ENCODE data around the gene FLVCR2. TPM values are rescaled to one million over a fixed set of nuclear protein-coding genes. Genes with fewer than 3 reads are reported as not detected.

Gene FLVCR2
- total and polyA plus RNA-seq, 8 donors = 4.3 to 30.9 (median 7.9) TPM

DNA sequence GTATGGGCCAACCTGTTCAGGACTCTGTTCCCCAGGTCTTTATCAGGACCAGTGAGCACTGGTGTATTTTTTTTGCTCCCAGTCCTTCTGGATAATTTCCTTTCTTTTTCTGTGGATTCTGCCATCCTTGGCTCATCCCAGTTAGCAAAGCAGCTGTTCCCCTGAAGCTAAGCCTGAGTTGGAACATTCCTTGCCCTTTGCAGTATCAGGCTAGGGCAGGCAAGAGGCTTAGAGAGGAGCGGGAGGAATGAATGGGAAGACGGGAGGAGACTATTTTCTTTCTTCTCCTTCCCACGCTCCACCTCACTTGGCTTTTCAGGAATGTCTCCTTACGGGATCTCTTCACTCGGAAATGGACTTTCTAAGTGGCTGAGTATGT, 53.0 kb downstream of the FLVCR2 start:
- ATAC-seq (no peak), DNase-seq (no peak)
- TF ChIP-seq, protein P1, sequence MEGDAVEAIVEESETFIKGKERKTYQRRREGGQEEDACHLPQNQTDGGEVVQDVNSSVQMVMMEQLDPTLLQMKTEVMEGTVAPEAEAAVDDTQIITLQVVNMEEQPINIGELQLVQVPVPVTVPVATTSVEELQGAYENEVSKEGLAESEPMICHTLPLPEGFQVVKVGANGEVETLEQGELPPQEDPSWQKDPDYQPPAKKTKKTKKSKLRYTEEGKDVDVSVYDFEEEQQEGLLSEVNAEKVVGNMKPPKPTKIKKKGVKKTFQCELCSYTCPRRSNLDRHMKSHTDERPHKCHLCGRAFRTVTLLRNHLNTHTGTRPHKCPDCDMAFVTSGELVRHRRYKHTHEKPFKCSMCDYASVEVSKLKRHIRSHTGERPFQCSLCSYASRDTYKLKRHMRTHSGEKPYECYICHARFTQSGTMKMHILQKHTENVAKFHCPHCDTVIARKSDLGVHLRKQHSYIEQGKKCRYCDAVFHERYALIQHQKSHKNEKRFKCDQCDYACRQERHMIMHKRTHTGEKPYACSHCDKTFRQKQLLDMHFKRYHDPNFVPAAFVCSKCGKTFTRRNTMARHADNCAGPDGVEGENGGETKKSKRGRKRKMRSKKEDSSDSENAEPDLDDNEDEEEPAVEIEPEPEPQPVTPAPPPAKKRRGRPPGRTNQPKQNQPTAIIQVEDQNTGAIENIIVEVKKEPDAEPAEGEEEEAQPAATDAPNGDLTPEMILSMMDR (IDR thresholded peaks at IDR 0.05) = no peak
- intact Hi-C loops (cut with DNase I) = no loop called here
- Histone ChIP-seq H3K4me1 (peaks cover 0 to 5% of the 10 kb centered on the region in 2 donors), H3K27me3 (no peaks in the 10 kb centered on the region), H3K36me3 (peaks cover 0 to 17% of the 10 kb centered on the region in 2 donors), H3K4me3 (no peak overlapping the region), H3K9me3 (no peaks in the 10 kb centered on the region), H3K27ac (no peak overlapping the region)

DNA sequence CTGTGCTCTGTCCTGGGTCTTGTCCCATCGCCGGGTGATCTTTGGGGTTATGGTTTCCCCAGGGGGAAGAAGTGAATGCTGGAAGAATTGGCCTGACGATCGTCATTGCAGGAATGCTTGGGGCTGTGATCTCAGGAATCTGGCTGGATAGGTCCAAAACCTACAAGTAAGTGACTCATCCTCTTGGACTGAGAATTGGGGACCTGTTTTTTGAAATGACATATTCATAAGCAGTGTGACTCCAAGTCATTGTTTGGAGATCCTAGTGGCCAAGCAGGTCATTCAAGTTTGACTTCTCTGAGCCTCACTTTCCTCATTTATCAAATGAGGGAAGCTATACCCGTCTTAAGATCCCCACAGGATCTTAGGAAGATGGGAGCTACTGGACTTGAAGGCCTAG, 56.4 kb downstream of the FLVCR2 start:
- peaks cover 0 to 17% of the 10 kb centered on the region in 2 donors for H3K36me3 ChIP-seq
- ATAC-seq (peak; percentile 30), DNase-seq (no peak)
- no peaks in the 10 kb centered on the region for H3K9me3 ChIP-seq
- no peak overlapping the region for H3K4me3 ChIP-seq
- H3K27ac ChIP-seq = no peak overlapping the region
- intact Hi-C loops (cut with DNase I) = no loop called here
- no peaks in the 10 kb centered on the region for H3K4me1 ChIP-seq
- TF ChIP-seq, protein P1 (IDR thresholded peaks at IDR 0.05) = no peak
- H3K27me3 ChIP-seq = no peaks in the 10 kb centered on the region

DNA sequence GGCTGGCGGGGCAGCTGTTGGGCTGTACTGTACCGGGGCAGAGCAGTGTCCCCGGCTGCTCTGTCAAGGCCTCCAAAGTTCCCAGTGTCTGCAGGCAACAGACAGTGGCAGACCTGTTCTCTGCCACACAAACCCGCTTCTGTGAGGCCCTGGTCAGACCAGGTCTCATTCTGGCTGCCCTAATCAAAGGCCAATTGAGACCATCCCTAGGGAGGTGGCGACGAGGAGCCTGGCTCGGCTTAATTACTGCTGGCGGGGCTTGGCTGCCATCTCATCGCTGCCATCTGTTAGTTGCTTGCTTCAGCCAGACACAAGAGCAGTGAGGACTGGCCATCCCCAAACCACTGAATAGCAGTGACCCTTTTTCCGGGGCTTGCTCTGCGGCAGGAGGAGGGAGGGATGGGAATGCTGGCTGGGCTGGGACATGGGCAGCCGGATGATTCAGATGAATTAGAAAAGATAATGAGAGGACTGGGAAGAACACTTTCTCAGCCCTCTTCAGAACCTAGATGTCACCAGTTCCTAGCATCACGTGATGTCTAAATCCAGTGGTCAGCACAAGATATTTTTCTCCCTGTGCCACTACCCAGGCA, 57.8 kb downstream of the FLVCR2 start:
- peaks cover 0 to 26% of the 10 kb centered on the region in 2 donors for H3K36me3 ChIP-seq
- H3K9me3 ChIP-seq = no peaks in the 10 kb centered on the region
- no peak for DNase-seq
- H3K27ac ChIP-seq = no peak overlapping the region
- no peaks in the 10 kb centered on the region for H3K27me3 ChIP-seq
- TF ChIP-seq, protein P1 (IDR thresholded peaks at IDR 0.05) = no peak
- intact Hi-C loops (cut with DNase I) = no loop called here
- H3K4me3 ChIP-seq = no peak overlapping the region
- no peak for ATAC-seq
- no peaks in the 10 kb centered on the region for H3K4me1 ChIP-seq

DNA sequence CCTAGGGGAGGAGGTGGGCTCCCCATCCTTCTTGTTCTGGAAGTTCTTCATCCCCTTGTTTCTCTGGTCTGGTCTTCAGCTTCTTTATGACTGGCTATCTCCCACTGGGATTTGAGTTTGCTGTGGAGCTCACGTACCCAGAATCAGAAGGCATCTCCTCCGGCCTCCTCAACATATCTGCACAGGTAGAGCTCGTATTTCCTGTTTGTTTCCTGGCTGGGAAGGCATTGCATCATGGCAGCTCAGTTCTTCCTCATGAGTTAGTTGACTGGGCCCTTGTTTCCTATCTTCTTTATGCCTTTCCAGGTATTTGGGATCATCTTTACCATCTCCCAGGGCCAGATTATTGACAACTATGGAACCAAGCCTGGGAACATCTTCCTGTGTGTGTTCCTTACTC, 62.5 kb downstream of the FLVCR2 start:
- Histone ChIP-seq H3K27ac (no peak overlapping the region), H3K36me3 (peaks cover 0 to 35% of the 10 kb centered on the region in 2 donors), H3K27me3 (no peaks in the 10 kb centered on the region), H3K9me3 (no peaks in the 10 kb centered on the region), H3K4me3 (no peak overlapping the region), H3K4me1 (peaks cover 0 to 3% of the 10 kb centered on the region in 2 donors)
- ATAC-seq (no peak), DNase-seq (no peak)
- TF ChIP-seq, protein P1 (IDR thresholded peaks at IDR 0.05) = no peak
- intact Hi-C loops (cut with DNase I) = no loop called here

DNA sequence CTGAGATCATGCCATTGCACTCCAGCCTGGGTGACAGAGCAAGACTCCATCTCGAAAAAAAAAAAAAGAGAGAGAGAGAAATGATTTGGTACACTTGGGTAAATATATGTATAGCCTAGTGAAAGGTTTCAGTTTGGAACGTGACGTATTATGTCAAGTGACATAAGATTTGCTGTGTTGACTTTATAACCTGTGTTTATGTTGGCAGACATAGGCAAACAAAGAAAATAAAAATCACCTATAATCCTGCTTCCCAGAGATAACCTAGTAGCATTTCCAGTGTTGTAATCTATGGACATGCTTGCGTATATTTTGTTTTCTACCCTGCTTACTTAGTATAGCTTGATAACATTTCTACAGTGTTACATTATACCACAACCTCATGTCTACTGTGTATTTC, 65.6 kb downstream of the FLVCR2 start:
- DNase-seq = peak in 1 of 4 donors; percentile 25
- intact Hi-C loops (cut with DNase I) = no loop called here
- H3K4me3 ChIP-seq = no peak overlapping the region

More for the DNA sequence above, 65.6 kb downstream of the FLVCR2 start:
- Histone ChIP-seq H3K9me3 (no peaks in the 10 kb centered on the region), H3K36me3 (peaks cover 0 to 61% of the 10 kb centered on the region in 2 donors), H3K27ac (no peak overlapping the region), H3K27me3 (no peaks in the 10 kb centered on the region), H3K4me1 (peaks cover 16 to 21% of the 10 kb centered on the region in 2 donors)
- ATAC-seq = no peak
- TF ChIP-seq, protein P1 (IDR thresholded peaks at IDR 0.05) = no peak

Data from left lung (tissue), 10 donors.